IMR-90 (cell line): Measurements from ENCODE around the gene C6orf136. TPM values are rescaled to one million over a fixed set of nuclear protein-coding genes. Genes with fewer than 3 reads are reported as not detected.

Experiments
- ATAC-seq: fragments of 200-7000 bp; cut with Tn5 transposase; 2 replicates; pipeline ENCODE4 v1.9.1; 2020; ENCODE audit warnings: low read depth, mild to moderate bottlenecking, moderate library complexity
- BruUV-seq: library from RNA; stranded (reverse); fragments of 400-500 nt; replicated peaks from 2 replicates; lab custom pipeline; 2021; lab: Mats Ljungman, UMichigan
- CTCF ChIA-PET: fragments of 300-600 bp; formaldehyde crosslinking; extraction: SDS; loops from one replicate; lab custom pipeline; 2021; ENCODE audit warnings: antibody characterized with exemption; lab: Yijun Ruan, JAX
- POLR2A ChIA-PET: fragments of 300-600 bp; sonication (Branson Sonifier 250); formaldehyde crosslinking; loops from one replicate; lab custom pipeline; 2022; ENCODE audit warnings: antibody characterized with exemption; ENCODE audit not compliant: unreplicated experiment; lab: Charles Lee
- DNase-seq: peaks from one replicate; pipeline ENCODE4 v3.0.0; 2013
- H2AFZ ChIP-seq: replicated peaks from 2 replicates; pipeline ENCODE3; 2013; ENCODE audit warnings: low read length, mild to moderate bottlenecking; ENCODE audit not compliant: poor library complexity
- H2AK5ac ChIP-seq: 2 replicates; pipeline ENCODE4 v1.6.1; 2013; ENCODE audit warnings: low read depth, low read length, inconsistent platforms
- H2AK9ac ChIP-seq: replicated peaks from 2 replicates; pipeline ENCODE3; 2013; ENCODE audit warnings: mild to moderate bottlenecking, low read depth, low read length, moderate library complexity; ENCODE audit not compliant: poor library complexity
- H2BK120ac ChIP-seq: 2 replicates; pipeline ENCODE4 v1.6.1; 2013; ENCODE audit warnings: low read depth, low read length, inconsistent platforms
- H2BK15ac ChIP-seq: 3 replicates; pipeline ENCODE4 v1.6.1; 2013; ENCODE audit warnings: low read depth, low read length, inconsistent platforms
- H2BK20ac ChIP-seq: 2 replicates; pipeline ENCODE4 v1.6.1; 2013; ENCODE audit warnings: low read depth, mild to moderate bottlenecking, inconsistent platforms, low read length, moderate library complexity
- H2BK5ac ChIP-seq: 2 replicates; pipeline ENCODE4 v1.6.1; 2013; ENCODE audit warnings: mild to moderate bottlenecking, low read depth, low read length, inconsistent platforms; ENCODE audit not compliant: poor library complexity, severe bottlenecking
- H3K14ac ChIP-seq: replicated peaks from 2 replicates; pipeline ENCODE4 v1.6.1; 2013; ENCODE audit warnings: low read depth, low read length, inconsistent platforms
- H3K18ac ChIP-seq: 2 replicates; pipeline ENCODE4 v1.6.1; 2013; ENCODE audit warnings: low read depth, low read length, control low read depth
- H3K23ac ChIP-seq: 2 replicates; pipeline ENCODE4 v1.6.1; 2013; ENCODE audit warnings: low read depth, low read length, inconsistent platforms
- H3K27ac ChIP-seq: 2 replicates; pipeline ENCODE4 v1.5.1; 2013; ENCODE audit warnings: mild to moderate bottlenecking, control low read depth, low read length; ENCODE audit not compliant: insufficient read depth
- H3K27me3 ChIP-seq: 2 replicates; pipeline ENCODE4 v1.6.1; 2013; ENCODE audit warnings: low read length; ENCODE audit not compliant: control insufficient read depth, insufficient read depth
- H3K36me3 ChIP-seq: 2 replicates; pipeline ENCODE4 v1.6.1; 2013; ENCODE audit warnings: low read length, mixed read lengths; ENCODE audit not compliant: control insufficient read depth, insufficient read depth
- H3K4ac ChIP-seq: 2 replicates; pipeline ENCODE4 v1.6.1; 2013; ENCODE audit warnings: low read depth, low read length, inconsistent platforms
- H3K4me1 ChIP-seq: 2 replicates; pipeline ENCODE4 v1.6.1; 2013; ENCODE audit warnings: low read length, mixed read lengths; ENCODE audit not compliant: control insufficient read depth, insufficient read depth
- H3K4me2 ChIP-seq: 2 replicates; pipeline ENCODE4 v1.6.1; 2013; ENCODE audit warnings: low read depth, mild to moderate bottlenecking, control low read depth, low read length, moderate library complexity
- H3K4me3 ChIP-seq: 2 replicates; pipeline ENCODE4 v1.5.1; 2013; ENCODE audit warnings: low read depth, mild to moderate bottlenecking, control low read depth, low read length, moderate library complexity; ENCODE audit not compliant: insufficient read depth
- H3K56ac ChIP-seq: 2 replicates; pipeline ENCODE4 v1.6.1; 2013; ENCODE audit warnings: low read length, inconsistent platforms; ENCODE audit not compliant: insufficient read depth; ENCODE audit errors: extremely low read depth
- H3K79me1 ChIP-seq, 2 experiments: 2 replicates each; pipeline ENCODE4 v1.6.1; 2013; ENCODE audit warnings: low read length in 2 of 2, inconsistent platforms in 1 of 2, low read depth in 1 of 2
- H3K9ac ChIP-seq: 2 replicates; pipeline ENCODE4 v1.6.1; 2013; ENCODE audit warnings: low read depth, low read length, control low read depth
- H3K9me1 ChIP-seq: 2 replicates; pipeline ENCODE4 v1.6.1; 2013; ENCODE audit warnings: low read length, inconsistent platforms; ENCODE audit not compliant: insufficient read depth
- H3K9me3 ChIP-seq: 2 replicates; pipeline ENCODE4 v1.6.1; 2013; ENCODE audit warnings: low read length; ENCODE audit not compliant: control insufficient read depth, insufficient read depth
- H4K20me1 ChIP-seq: 2 replicates; pipeline ENCODE4 v1.6.1; 2013; ENCODE audit warnings: low read length, inconsistent platforms; ENCODE audit not compliant: insufficient read depth
- H4K5ac ChIP-seq: 2 replicates; pipeline ENCODE4 v1.6.1; 2013; ENCODE audit warnings: mild to moderate bottlenecking, low read depth, low read length, control low read depth
- H4K8ac ChIP-seq, 2 experiments: 2 replicates each; pipeline ENCODE4 v1.6.1; 2013; ENCODE audit warnings: low read depth in 2 of 2, low read length in 2 of 2, control low read depth in 1 of 2, inconsistent platforms in 1 of 2
- H4K91ac ChIP-seq: 2 replicates; pipeline ENCODE4 v1.6.1; 2013; ENCODE audit warnings: low read depth, low read length, inconsistent platforms; ENCODE audit not compliant: insufficient read depth
- BHLHE40 ChIP-seq: fragments of 150-350 bp; IDR thresholded peaks from 2 replicates; pipeline ENCODE4 v1.6.1; 2016; ENCODE audit warnings: mild to moderate bottlenecking, low read depth, low read length
- CHD1 ChIP-seq: IDR thresholded peaks from 2 replicates; pipeline ENCODE4 v1.6.1; 2012; ENCODE audit warnings: low read depth, low read length, improper control_type of control experiment
- CTCF ChIP-seq: conservative IDR thresholded peaks from 2 replicates; pipeline ENCODE4 v1.5.1; 2012; ENCODE audit warnings: mild to moderate bottlenecking, low read depth, low read length, improper control_type of control experiment
- ELK1 ChIP-seq: fragments of 150-350 bp; IDR thresholded peaks from 2 replicates; pipeline ENCODE4 v1.6.1; 2016; ENCODE audit warnings: low read depth, mild to moderate bottlenecking, low read length, moderate library complexity, borderline replicate concordance
- MAFK ChIP-seq: IDR thresholded peaks from 2 replicates; pipeline ENCODE4 v1.6.1; 2012; ENCODE audit warnings: low read depth, low read length, improper control_type of control experiment
- MXI1 ChIP-seq: IDR thresholded peaks from 2 replicates; pipeline ENCODE4 v1.6.1; 2012; ENCODE audit warnings: low read depth, mild to moderate bottlenecking, low read length, moderate library complexity, borderline replicate concordance
- NFE2L2 ChIP-seq: fragments of 150-350 bp; IDR thresholded peaks from 2 replicates; pipeline ENCODE4 v1.6.1; 2016; ENCODE audit warnings: low read depth, mild to moderate bottlenecking, low read length
- RAD21 ChIP-seq: IDR thresholded peaks from 2 replicates; pipeline ENCODE4 v1.6.1; 2012; ENCODE audit warnings: low read length, improper control_type of control experiment
- RCOR1 ChIP-seq: IDR thresholded peaks from 2 replicates; pipeline ENCODE4 v1.6.1; 2012; ENCODE audit warnings: mild to moderate bottlenecking, low read length, improper control_type of control experiment; ENCODE audit not compliant: insufficient replicate concordance
- RFX5 ChIP-seq: IDR thresholded peaks from 2 replicates; pipeline ENCODE4 v1.8.0; 2012; ENCODE audit warnings: low read depth, mild to moderate bottlenecking, low read length, moderate library complexity
- SMC3 ChIP-seq: fragments of 150-350 bp; IDR thresholded peaks from 2 replicates; pipeline ENCODE4 v1.6.1; 2016; ENCODE audit warnings: low read depth, mild to moderate bottlenecking, antibody characterized with exemption, low read length, moderate library complexity
- USF2 ChIP-seq: fragments of 150-350 bp; IDR thresholded peaks from 2 replicates; pipeline ENCODE4 v1.6.1; 2017; ENCODE audit warnings: mild to moderate bottlenecking, antibody characterized with exemption, low read length, low read depth
- WGBS, 2 experiments: methylation state at CpG; one replicate each; pipeline versions ENCODE4 v1.1.5 to v1.1.7; 2013; ENCODE audit warnings: missing lambda C conversion rate in 2 of 2; ENCODE audit not compliant: insufficient read length in 1 of 2; ENCODE audit errors: extremely low coverage in 2 of 2; 5-methylcytosine and 5-hydroxymethylcytosine counted together
- dilution Hi-C: fragments of 300-500 bp; cut with HindIII; formaldehyde crosslinking; loops from one replicate; pipeline ENCODE4 v1.14.3; 2018; ENCODE audit warnings: low sequenced_read_pairs; ENCODE audit not compliant: unreplicated experiment
- in situ Hi-C: fragments of 300-500 bp; cut with MboI; formaldehyde crosslinking; loops from 3 replicates; pipeline ENCODE4 v1.14.3; 2019; ENCODE audit warnings: low sequenced_read_pairs, inconsistent platforms, mixed read lengths
- intact Hi-C: fragments of 100-400 bp; cut with micrococcal nuclease; formaldehyde crosslinking; loops from 2 replicates; pipeline ENCODE4 v1.10.0; 2022
- polyA plus RNA-seq, 3 experiments: library from polyadenylated mRNA; depleted of rRNA; stranded (reverse); fragments of >200 nt; gene quantifications; 2 replicates each; pipeline ENCODE4 v1.2.3, GENCODE V29; 2012; ENCODE audit warnings: low replicate concordance in 1 of 3
- total RNA-seq: library from RNA; depleted of rRNA; stranded (reverse); fragments of >200 nt; gene quantifications from 2 replicates; pipeline ENCODE4 v1.2.3, GENCODE V29; 2012

Gene C6orf136
- total and polyA plus RNA-seq, 2 of the 4 experiments (the other 2 are of a cell fraction), result 1.1 to 11.7 TPM

GRCh38 chr6:30612687-30613248 lies 34.2 kb upstream of the C6orf136 start:
- no peak for TF ChIP-seq RCOR1
- no peak for TF ChIP-seq MAFK
- no peak for TF ChIP-seq USF2
- TF ChIP-seq BHLHE40, result no peak
- no peak for TF ChIP-seq RAD21
- no peak for TF ChIP-seq SMC3
- TF ChIP-seq RFX5, result no peak
- no peak for TF ChIP-seq NFE2L2
- no peak for TF ChIP-seq CTCF
- no peak for TF ChIP-seq CHD1
- no peak for TF ChIP-seq MXI1
- TF ChIP-seq ELK1, result no peak
- Histone ChIP-seq H2BK120ac (no peak overlapping the region), H3K36me3 (peaks cover 33% of the 10 kb centered on the region), H2BK15ac (no peak overlapping the region), H2AK5ac (no peak overlapping the region), H3K9ac (no peak overlapping the region; the same call in 1 of the 2 replicates), H3K9me1 (peaks cover 10% of the 10 kb centered on the region; the same call in 1 of the 2 replicates), H3K79me1 (peaks cover 35 to 60% of the 10 kb centered on the region in 2 experiments), H3K4me2 (0 out of 2 replicates have a peak overlapping the region, but pooled peaks have one; percentile 16), H4K8ac (no peak overlapping the region), H3K4me1 (peaks cover 6% of the 10 kb centered on the region), H3K56ac (no peak overlapping the region), H3K9me3 (no peaks in the 10 kb centered on the region), H2AFZ (no peak overlapping the region), H4K20me1 (peaks cover 58% of the 10 kb centered on the region), H2BK20ac (no peak overlapping the region), H3K27me3 (no peaks in the 10 kb centered on the region), H3K4ac (no peak overlapping the region), H3K4me3 (no peak overlapping the region), H4K91ac (no peak overlapping the region), H2AK9ac (no peak overlapping the region), H4K5ac (no peak overlapping the region), H2BK5ac (peak overlapping the region; percentile 5), H3K14ac (no peak overlapping the region), H3K27ac (peak overlapping the region; percentile 27; the same call in 1 of the 2 replicates), H3K18ac (no peak overlapping the region), H3K23ac (peak overlapping the region; percentile 73; the same call in 1 of the 2 replicates)
- peak; percentile 58 for DNase-seq
- no peak for ATAC-seq
- POLR2A ChIA-PET, result interaction anchor here (0.7 to 2.2 kb wide), 7 partner anchors 13 to 110 kb away, joined by 3 to 14 read pairs (median 3); partner anchors contain the start of gene DHX16
- intact Hi-C loops, result no loop called here
- BruUV-seq, result no TSS peak
- dilution Hi-C loops, result no loop called here
- in situ Hi-C loops, result no loop called here
- CTCF ChIA-PET, result interaction anchor here (0.9 to 1.8 kb wide), 2 partner anchors 12 to 16 kb away, joined by 3 to 6 read pairs; no protein-coding TSS in a partner anchor
- no CpG with 5 or more reads among the region's 6 CpGs for WGBS, 2 experiments
